Skin epidermis (tissue), 12 donors: Measurements from ENCODE around the gene GIGYF2.
"Not testable (repeated sequence)": the region's sequence is repeated elsewhere in the genome, so short reads cannot be mapped to it uniquely, and the experiment has no call there.

Source experiments
- H3K27ac ChIP-seq, 21 experiments: fragments of 200-600 bp; sonication (generic) in 11 of 21; one replicate each; pipeline ENCODE4 v1.5.0; 2020; ENCODE audit warnings: mild to moderate bottlenecking in 3 of 21, inconsistent platforms in 2 of 21, moderate library complexity in 2 of 21
- H3K4me3 ChIP-seq, 7 experiments: fragments of 200-600 bp; sonication (generic) in 2 of 7; one replicate each; pipeline ENCODE4 v1.5.0; 2020; ENCODE audit warnings: inconsistent platforms in 2 of 7, mild to moderate bottlenecking in 2 of 7, moderate library complexity in 1 of 7

Gene GIGYF2

DNA sequence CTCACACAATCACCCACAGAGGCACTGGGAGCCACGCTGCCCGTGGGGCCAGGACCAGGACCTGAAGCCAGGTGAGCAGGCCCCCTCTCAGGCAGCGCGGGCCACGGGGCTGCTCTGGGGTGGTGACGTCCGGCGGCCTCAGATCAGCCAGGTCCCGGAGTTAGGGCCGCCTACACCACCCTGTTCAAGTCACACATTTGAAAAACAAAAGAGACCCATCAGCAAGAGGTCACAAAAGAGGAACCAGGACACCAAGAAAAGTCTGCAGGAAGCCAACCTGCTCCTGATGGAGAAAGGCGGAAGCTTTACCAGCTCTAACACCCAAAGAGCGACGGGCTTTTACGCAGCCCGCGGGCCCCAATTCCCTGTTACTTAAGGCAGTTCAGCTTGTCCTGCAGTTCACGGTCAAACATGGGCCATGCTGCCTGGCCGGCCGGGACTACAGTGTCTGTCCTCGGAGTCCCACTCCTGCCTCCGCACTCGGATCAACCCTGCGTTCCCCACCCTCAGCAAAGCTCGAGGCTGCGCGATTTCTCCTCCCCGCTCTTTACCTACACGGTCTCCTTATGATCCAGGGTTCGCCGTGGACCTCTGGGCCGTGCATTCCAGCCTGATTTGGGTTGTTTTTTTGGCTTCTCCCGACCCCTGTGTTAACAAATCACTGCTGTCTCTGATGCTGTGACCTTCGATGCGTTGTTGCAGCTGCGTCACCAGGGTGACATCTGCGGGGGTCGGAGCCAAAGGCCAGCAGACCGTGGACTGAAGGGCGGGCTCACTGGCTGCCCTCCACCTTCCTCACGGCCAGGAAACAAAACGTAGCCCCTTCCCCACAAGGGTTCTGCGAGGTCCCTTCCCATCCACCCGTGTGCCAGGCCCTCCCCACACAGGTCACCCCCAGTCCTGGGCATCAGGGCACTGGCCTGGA, 203.9 kb downstream of the GIGYF2 start:
- no peak overlapping the region for H3K4me3 ChIP-seq
- peak overlapping the region in 1 of 21 experiments; percentile 15 for H3K27ac ChIP-seq

DNA sequence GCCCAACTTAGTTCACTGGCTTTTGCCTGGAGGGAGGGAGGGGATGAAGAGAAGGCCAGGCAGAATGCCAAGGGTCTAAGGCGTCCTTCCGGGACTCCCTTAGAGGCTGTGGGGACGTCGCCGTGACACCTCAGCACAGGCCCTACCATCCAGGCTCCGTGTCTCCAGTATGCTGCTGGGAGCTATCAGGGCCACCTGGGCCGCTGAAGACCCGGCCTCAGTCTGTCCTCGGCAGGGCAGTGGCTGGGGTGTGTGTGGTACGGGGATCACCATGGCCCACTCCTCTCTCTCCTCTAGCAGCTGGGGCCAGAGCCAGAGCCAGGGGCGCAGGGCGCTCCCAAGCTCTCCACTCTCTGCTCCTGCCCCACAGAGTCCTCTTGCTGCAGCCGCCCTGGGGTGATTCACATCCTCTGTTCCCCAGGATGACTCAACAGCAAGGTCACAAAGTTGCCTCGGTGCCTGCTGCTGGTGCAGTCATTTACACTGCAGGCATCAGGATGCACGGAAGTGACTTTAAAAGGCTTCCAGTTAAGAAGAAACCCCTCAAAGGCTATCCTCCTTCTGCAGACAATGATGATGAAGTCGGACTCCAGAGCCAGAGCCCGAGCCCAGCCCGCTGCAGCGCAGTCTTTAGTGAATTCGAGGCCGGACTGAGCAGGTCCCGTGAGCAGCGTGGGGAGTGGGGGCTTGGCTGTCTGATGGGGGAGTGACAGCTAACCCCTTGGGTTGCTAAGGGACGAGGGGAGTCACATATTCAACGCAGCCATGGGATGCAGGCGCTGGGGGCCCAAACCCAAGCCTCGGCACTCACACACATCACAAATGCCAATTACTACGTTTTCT, 204.8 kb downstream of the GIGYF2 start:
- no peak overlapping the region for H3K4me3 ChIP-seq
- H3K27ac ChIP-seq = peak overlapping the region in 1 of 21 experiments; percentile 15

DNA sequence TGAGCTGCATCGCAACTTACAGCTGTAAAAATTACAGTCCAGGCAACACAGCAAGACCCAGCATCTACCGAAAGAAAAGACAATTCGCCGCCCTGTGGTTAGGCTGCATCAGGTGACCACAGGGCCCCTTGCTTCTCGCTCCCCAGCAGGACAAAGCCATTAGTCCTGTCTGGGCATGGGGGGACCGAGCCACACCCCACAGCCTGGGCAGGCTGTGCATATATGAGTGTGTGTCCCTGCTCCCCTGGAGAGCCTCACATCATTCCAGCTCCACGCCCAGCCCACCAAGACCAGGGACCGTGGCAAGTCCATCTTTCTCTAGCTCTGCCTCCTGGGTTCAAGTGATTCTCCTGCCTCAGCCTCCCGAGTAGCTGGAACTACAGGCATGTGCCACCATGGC, 206.9 kb downstream of the GIGYF2 start:
- no peak overlapping the region for H3K4me3 ChIP-seq
- no peak overlapping the region for H3K27ac ChIP-seq

GRCh38 chr2:232906867-232907717, 210.0 kb downstream of the GIGYF2 start:
- not testable (repeated sequence) for H3K4me3 ChIP-seq, H3K27ac ChIP-seq

DNA sequence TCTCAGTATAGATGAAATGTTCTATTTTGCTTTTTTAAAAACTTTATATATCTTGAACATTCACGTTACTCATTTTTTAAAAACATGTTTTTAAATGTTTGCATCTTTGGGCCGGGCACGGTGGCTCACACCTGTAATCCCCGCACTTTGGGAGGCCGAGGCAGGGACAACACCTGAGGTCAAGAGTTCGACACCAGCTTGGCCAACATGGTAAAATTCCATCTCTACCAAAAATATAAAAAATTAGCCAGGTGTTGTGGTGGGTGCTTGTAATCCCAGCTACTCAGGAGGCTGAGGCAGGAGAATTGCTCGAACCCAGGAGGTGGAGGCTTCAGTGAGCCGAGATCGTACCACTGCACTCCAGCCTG, 210.6 kb downstream of the GIGYF2 start:
- H3K27ac ChIP-seq, H3K4me3 ChIP-seq: not testable (repeated sequence)

- H3K4me3 ChIP-seq = no peak overlapping the region
These were observed 211.6 kb downstream of the GIGYF2 start for GRCh38 chr2:232908695-232909094.

More at GRCh38 chr2:232908695-232909094, 211.6 kb downstream of the GIGYF2 start:
- no peak overlapping the region for H3K27ac ChIP-seq
